Transverse colon (tissue), 4 donors: Measurements from ENCODE around the gene ZNF423.

Source experiments
- EP300 ChIP-seq: sonication (generic); formaldehyde crosslinking; IDR thresholded peaks from one replicate; pipeline ENCODE4 v1.6.1; 2017; ENCODE audit warnings: antibody characterized with exemption, low read depth
- POLR2A ChIP-seq: fragments of 450-650 bp; IDR thresholded peaks from one replicate; pipeline ENCODE4 v1.6.1; 2016; ENCODE audit warnings: antibody characterized with exemption, mild to moderate bottlenecking, moderate library complexity
- POLR2AphosphoS5 ChIP-seq, 3 donors: sonication (generic); formaldehyde crosslinking; IDR thresholded peaks; one replicate each; pipeline ENCODE4 v1.6.1; 2016; ENCODE audit warnings: antibody characterized with exemption in 3 of 3
- TF ChIP-seq, protein P1 (sequence below), 5 experiments: fragments of 200-600 bp in 3 of 5; fragments of 450-650 bp in 2 of 5; sonication (generic) in 3 of 5; IDR thresholded peaks; 1 replicate in 2 of 5; 2 replicates in 3 of 5; pipeline ENCODE4 v1.5.1; 2016 to 2017; ENCODE audit warnings: antibody characterized with exemption in 5 of 5, inconsistent platforms in 3 of 5, mild to moderate bottlenecking in 2 of 5, moderate library complexity in 1 of 5

DNA sequence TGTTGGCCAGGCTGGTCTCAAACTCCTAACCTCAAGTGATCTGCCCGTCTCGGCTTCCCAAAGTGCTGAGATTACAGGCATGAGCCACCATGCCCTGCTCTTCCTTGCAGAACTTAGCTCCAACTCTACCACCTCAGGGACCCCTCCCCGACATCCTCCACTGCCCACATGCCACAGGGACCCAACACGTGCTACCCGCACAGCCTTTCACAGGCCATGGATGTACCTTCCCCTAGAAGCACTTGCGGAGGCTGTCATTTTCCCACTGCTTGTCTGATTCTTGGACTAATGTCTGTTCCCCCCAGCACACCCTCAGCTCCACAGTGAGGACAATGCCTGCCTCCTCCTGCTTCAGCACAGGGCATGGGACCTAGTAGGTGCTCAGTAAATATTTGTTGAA, 147.4 kb downstream of the ZNF423 start:
- TF ChIP-seq POLR2AphosphoS5 (IDR thresholded peaks at IDR 0.05) (no peak), EP300 (no peak), POLR2A (no peak)
- TF ChIP-seq, protein P1, sequence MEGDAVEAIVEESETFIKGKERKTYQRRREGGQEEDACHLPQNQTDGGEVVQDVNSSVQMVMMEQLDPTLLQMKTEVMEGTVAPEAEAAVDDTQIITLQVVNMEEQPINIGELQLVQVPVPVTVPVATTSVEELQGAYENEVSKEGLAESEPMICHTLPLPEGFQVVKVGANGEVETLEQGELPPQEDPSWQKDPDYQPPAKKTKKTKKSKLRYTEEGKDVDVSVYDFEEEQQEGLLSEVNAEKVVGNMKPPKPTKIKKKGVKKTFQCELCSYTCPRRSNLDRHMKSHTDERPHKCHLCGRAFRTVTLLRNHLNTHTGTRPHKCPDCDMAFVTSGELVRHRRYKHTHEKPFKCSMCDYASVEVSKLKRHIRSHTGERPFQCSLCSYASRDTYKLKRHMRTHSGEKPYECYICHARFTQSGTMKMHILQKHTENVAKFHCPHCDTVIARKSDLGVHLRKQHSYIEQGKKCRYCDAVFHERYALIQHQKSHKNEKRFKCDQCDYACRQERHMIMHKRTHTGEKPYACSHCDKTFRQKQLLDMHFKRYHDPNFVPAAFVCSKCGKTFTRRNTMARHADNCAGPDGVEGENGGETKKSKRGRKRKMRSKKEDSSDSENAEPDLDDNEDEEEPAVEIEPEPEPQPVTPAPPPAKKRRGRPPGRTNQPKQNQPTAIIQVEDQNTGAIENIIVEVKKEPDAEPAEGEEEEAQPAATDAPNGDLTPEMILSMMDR (IDR thresholded peaks at IDR 0.05), result no peak
